WTC11 (cell line): Measurements from ENCODE around the gene NAALADL2. TPM values are rescaled to one million over a fixed set of nuclear protein-coding genes. Genes with fewer than 3 reads are reported as not detected.

Experiments
- ATAC-seq: fragments of 200-7000 bp; cut with Tn5 transposase; 2 replicates; pipeline ENCODE4 v1.10.0; 2021; ENCODE audit warnings: mild to moderate bottlenecking, moderate library complexity
- CTCF ChIA-PET: fragments of 300-600 bp; sonication (Branson Sonifier 250); formaldehyde crosslinking; loops from one replicate; lab custom pipeline; 2021; ENCODE audit warnings: antibody characterized with exemption; lab: Charles Lee
- POLR2A ChIA-PET: fragments of 350-600 bp; sonication (Branson Sonifier 250); formaldehyde crosslinking; loops from one replicate; lab custom pipeline; 2021; ENCODE audit warnings: antibody characterized with exemption; lab: Charles Lee
- DNase-seq: peaks from one replicate; pipeline ENCODE4 v3.0.0; 2021; ENCODE audit warnings: low spot score
- H3K27ac Mint-ChIP-seq: 2 replicates; pipeline ENCODE4 v1.8.0; 2021; ENCODE audit warnings: mixed read lengths
- H3K27me3 Mint-ChIP-seq: 2 replicates; pipeline ENCODE4 v1.8.0; 2021; ENCODE audit warnings: low read depth, mild to moderate bottlenecking, moderate library complexity, mixed read lengths
- H3K36me3 Mint-ChIP-seq: 2 replicates; pipeline ENCODE4 v1.8.0; 2021; ENCODE audit warnings: mixed read lengths
- H3K4me1 Mint-ChIP-seq: 2 replicates; pipeline ENCODE4 v1.8.0; 2022; ENCODE audit warnings: mixed read lengths
- H3K4me3 Mint-ChIP-seq: 2 replicates; pipeline ENCODE4 v1.8.0; 2021; ENCODE audit warnings: mild to moderate bottlenecking, moderate library complexity, mixed read lengths
- H3K9me3 Mint-ChIP-seq: 2 replicates; pipeline ENCODE4 v1.8.0; 2021; ENCODE audit warnings: mixed read lengths
- AR ChIP-seq: fragments of 250-450 bp; sonication (Bioruptor Pico); IDR thresholded peaks from 2 replicates; pipeline ENCODE4 v1.9.0; 2021; ENCODE audit warnings: mild to moderate bottlenecking
- CREM ChIP-seq: sonication (generic); formaldehyde crosslinking; IDR thresholded peaks from 2 replicates; pipeline ENCODE4 v1.8.1; 2022; ENCODE audit warnings: mild to moderate bottlenecking, missing genetic modification reagents, moderate library complexity
- IRF2 ChIP-seq: sonication (generic); formaldehyde crosslinking; IDR thresholded peaks from 2 replicates; pipeline ENCODE4 v1.8.0; 2022; ENCODE audit warnings: low read depth, missing genetic modification reagents, borderline replicate concordance
- JAZF1 ChIP-seq: fragments of 250-450 bp; sonication (Bioruptor Pico); IDR thresholded peaks from 2 replicates; pipeline ENCODE4 v1.9.0; 2021; ENCODE audit warnings: moderate library complexity, mild to moderate bottlenecking, inconsistent platforms
- MAX ChIP-seq: sonication (generic); formaldehyde crosslinking; IDR thresholded peaks from 2 replicates; pipeline ENCODE4 v1.8.0; 2022; ENCODE audit warnings: mild to moderate bottlenecking, missing genetic modification reagents
- NR1H2 ChIP-seq: sonication (generic); formaldehyde crosslinking; IDR thresholded peaks from 2 replicates; pipeline ENCODE4 v1.9.0; 2021; ENCODE audit warnings: mild to moderate bottlenecking, moderate library complexity, missing genetic modification reagents
- NR2C2 ChIP-seq: sonication (generic); formaldehyde crosslinking; IDR thresholded peaks from 2 replicates; pipeline ENCODE4 v1.8.0; 2022; ENCODE audit warnings: mild to moderate bottlenecking, missing genetic modification reagents
- PRDM15 ChIP-seq: sonication (generic); formaldehyde crosslinking; IDR thresholded peaks from 2 replicates; pipeline ENCODE4 v1.8.0; 2022; ENCODE audit warnings: missing genetic modification reagents
- PRRX2 ChIP-seq: fragments of 250-450 bp; sonication (Bioruptor Pico); IDR thresholded peaks from 2 replicates; pipeline ENCODE4 v1.8.0; 2021; ENCODE audit warnings: mild to moderate bottlenecking
- RELA ChIP-seq: sonication (generic); formaldehyde crosslinking; IDR thresholded peaks from 2 replicates; pipeline ENCODE4 v1.8.1; 2022; ENCODE audit warnings: missing genetic modification reagents, mild to moderate bottlenecking, borderline replicate concordance
- TCF7 ChIP-seq: sonication (generic); formaldehyde crosslinking; IDR thresholded peaks from 2 replicates; pipeline ENCODE4 v1.8.0; 2022; ENCODE audit warnings: mild to moderate bottlenecking, low read depth, missing genetic modification reagents, moderate library complexity
- ZNF219 ChIP-seq: sonication (generic); formaldehyde crosslinking; IDR thresholded peaks from 2 replicates; pipeline ENCODE4 v1.8.0; 2023; ENCODE audit warnings: missing genetic modification reagents, mild to moderate bottlenecking, borderline replicate concordance
- ZNF263 ChIP-seq: sonication (generic); formaldehyde crosslinking; IDR thresholded peaks from 2 replicates; pipeline ENCODE4 v1.8.1; 2022; ENCODE audit warnings: low read depth, mild to moderate bottlenecking, moderate library complexity, missing genetic modification reagents
- ZNF317 ChIP-seq: sonication (generic); formaldehyde crosslinking; IDR thresholded peaks from 2 replicates; pipeline ENCODE4 v1.8.1; 2023; ENCODE audit warnings: low read depth, mild to moderate bottlenecking, moderate library complexity, missing genetic modification reagents, borderline replicate concordance
- ZNF512 ChIP-seq: sonication (generic); formaldehyde crosslinking; IDR thresholded peaks from 2 replicates; pipeline ENCODE4 v1.8.1; 2022; ENCODE audit warnings: missing genetic modification reagents, borderline replicate concordance
- total RNA-seq: library from RNA; stranded (reverse); gene quantifications from 3 replicates; pipeline ENCODE4 v1.2.3, GENCODE V29; 2021
- TF ChIP-seq, protein P1 (sequence below): sonication (generic); formaldehyde crosslinking; IDR thresholded peaks from 2 replicates; pipeline ENCODE4 v1.8.1; 2023; ENCODE audit warnings: mild to moderate bottlenecking, moderate library complexity, missing genetic modification reagents
- TF ChIP-seq, protein P2 (sequence below): fragments of 250-450 bp; sonication (Bioruptor Pico); IDR thresholded peaks from 2 replicates; pipeline ENCODE4 v1.9.0; 2021; ENCODE audit warnings: mild to moderate bottlenecking, borderline replicate concordance

NAALADL2 gene
- total RNA-seq, 1 experiment from 2014 or later = 1.2 TPM

DNA sequence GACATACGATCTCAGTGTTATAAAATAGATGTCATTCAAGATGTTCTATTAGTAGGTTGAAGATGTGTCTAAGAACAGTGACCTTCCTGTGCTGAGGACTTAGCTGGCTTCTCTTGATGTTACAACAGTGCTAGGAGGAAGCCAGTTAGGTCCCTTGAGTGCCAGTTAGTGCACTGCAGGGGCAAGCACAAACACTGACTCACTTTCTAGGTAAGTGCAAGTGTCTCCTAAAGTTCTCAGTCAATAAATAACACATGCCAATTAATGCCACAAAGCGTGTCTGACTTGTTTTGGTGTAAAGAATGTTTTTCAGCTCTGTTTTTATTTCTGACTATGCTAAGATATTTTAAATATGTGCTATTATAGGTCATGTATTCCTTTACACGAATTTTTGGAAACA lies 211.8 kb downstream of the NAALADL2 start:
- DNase-seq = no peak
- H3K27me3 Mint-ChIP-seq = no peaks in the 10 kb centered on the region
- TF ChIP-seq NR2C2 (no peak), PRDM15 (CRISPR knock-in tag) (no peak), NR1H2 (no peak), PRRX2 (CRISPR knock-in tag) (no peak), ZNF317 (no peak), CREM (CRISPR knock-in tag) (no peak)
- TF ChIP-seq, protein P1, sequence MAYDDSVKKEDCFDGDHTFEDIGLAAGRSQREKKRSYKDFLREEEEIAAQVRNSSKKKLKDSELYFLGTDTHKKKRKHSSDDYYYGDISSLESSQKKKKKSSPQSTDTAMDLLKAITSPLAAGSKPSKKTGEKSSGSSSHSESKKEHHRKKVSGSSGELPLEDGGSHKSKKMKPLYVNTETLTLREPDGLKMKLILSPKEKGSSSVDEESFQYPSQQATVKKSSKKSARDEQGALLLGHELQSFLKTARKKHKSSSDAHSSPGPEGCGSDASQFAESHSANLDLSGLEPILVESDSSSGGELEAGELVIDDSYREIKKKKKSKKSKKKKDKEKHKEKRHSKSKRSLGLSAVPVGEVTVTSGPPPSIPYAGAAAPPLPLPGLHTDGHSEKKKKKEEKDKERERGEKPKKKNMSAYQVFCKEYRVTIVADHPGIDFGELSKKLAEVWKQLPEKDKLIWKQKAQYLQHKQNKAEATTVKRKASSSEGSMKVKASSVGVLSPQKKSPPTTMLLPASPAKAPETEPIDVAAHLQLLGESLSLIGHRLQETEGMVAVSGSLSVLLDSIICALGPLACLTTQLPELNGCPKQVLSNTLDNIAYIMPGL = no peak
- TF ChIP-seq, all 79 proteins: peak for 0
- no peak overlapping the region for H3K27ac Mint-ChIP-seq
- no peak for ATAC-seq
- H3K9me3 Mint-ChIP-seq = no peaks in the 10 kb centered on the region
- ChIA-PET POLR2A (no interaction called here), CTCF (no interaction called here)
- H3K4me1 Mint-ChIP-seq = no peaks in the 10 kb centered on the region
- H3K36me3 Mint-ChIP-seq = no peaks in the 10 kb centered on the region
- no peak overlapping the region for H3K4me3 Mint-ChIP-seq

- CTCF ChIA-PET = no interaction called here
- Mint-ChIP-seq H3K4me1 (no peaks in the 10 kb centered on the region), H3K27me3 (no peaks in the 10 kb centered on the region), H3K4me3 (no peak overlapping the region), H3K27ac (no peak overlapping the region), H3K9me3 (no peaks in the 10 kb centered on the region), H3K36me3 (no peaks in the 10 kb centered on the region)
- ATAC-seq (no peak), DNase-seq (no peak)
- POLR2A ChIA-PET = no interaction called here
- TF ChIP-seq ZNF263 (CRISPR knock-in tag) (no peak), IRF2 (no peak), JAZF1 (no peak), CREM (CRISPR knock-in tag) (no peak), ZNF219 (CRISPR knock-in tag) (no peak), AR (CRISPR knock-in tag) (no peak), MAX (CRISPR knock-in tag) (no peak), ZNF512 (no peak), RELA (CRISPR knock-in tag) (no peak), TCF7 (CRISPR knock-in tag) (no peak)
- TF ChIP-seq, protein P2, sequence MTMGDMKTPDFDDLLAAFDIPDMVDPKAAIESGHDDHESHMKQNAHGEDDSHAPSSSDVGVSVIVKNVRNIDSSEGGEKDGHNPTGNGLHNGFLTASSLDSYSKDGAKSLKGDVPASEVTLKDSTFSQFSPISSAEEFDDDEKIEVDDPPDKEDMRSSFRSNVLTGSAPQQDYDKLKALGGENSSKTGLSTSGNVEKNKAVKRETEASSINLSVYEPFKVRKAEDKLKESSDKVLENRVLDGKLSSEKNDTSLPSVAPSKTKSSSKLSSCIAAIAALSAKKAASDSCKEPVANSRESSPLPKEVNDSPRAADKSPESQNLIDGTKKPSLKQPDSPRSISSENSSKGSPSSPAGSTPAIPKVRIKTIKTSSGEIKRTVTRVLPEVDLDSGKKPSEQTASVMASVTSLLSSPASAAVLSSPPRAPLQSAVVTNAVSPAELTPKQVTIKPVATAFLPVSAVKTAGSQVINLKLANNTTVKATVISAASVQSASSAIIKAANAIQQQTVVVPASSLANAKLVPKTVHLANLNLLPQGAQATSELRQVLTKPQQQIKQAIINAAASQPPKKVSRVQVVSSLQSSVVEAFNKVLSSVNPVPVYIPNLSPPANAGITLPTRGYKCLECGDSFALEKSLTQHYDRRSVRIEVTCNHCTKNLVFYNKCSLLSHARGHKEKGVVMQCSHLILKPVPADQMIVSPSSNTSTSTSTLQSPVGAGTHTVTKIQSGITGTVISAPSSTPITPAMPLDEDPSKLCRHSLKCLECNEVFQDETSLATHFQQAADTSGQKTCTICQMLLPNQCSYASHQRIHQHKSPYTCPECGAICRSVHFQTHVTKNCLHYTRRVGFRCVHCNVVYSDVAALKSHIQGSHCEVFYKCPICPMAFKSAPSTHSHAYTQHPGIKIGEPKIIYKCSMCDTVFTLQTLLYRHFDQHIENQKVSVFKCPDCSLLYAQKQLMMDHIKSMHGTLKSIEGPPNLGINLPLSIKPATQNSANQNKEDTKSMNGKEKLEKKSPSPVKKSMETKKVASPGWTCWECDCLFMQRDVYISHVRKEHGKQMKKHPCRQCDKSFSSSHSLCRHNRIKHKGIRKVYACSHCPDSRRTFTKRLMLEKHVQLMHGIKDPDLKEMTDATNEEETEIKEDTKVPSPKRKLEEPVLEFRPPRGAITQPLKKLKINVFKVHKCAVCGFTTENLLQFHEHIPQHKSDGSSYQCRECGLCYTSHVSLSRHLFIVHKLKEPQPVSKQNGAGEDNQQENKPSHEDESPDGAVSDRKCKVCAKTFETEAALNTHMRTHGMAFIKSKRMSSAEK (CRISPR knock-in tag) = no peak
Observed at GRCh38 chr3:175073219-175073905, 214.2 kb downstream of the NAALADL2 start.
